ENCODE data around the gene MRPS24. TPM values are rescaled to one million over a fixed set of nuclear protein-coding genes. Genes with fewer than 3 reads are reported as not detected.
"Not testable (repeated sequence)": the region's sequence is repeated elsewhere in the genome, so short reads cannot be mapped to it uniquely, and the experiment has no call there.

Gene MRPS24
- total and polyA plus RNA-seq, 5 donors from 2014 or later: 45.8 to 179 (median 150) TPM

DNA sequence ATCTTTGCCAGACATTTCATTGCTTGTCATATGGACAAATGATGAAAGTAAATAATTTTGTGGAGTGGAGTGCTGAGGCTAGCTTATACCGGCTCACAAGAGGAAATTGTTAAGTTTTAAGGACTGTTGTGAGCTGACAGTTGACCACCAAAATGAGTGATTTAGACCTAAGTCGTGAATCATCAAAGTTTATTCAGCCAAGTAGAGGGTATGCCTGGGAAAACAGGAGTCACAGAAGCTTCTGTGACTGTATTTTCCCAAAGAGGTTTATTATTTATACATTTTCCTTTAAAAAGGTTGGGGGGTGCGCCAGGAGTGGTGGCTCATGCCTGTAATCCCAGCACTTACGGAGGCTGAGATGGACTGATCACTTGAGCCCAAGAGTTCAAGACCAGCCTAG, 21.8 kb downstream of the MRPS24 start:
- no peak overlapping the region for H3K4me3 ChIP-seq (ENCODE audit: low read depth, low read length)
- H3K9me3 Mint-ChIP-seq: no peaks in the 10 kb centered on the region
- no peak overlapping the region for H3K27ac ChIP-seq (ENCODE audit: insufficient read depth, low read length, poor library complexity, severe bottlenecking)
- H3K27me3 ChIP-seq (ENCODE audit: control insufficient read depth, insufficient read depth, low read length): no peaks in the 10 kb centered on the region
- ATAC-seq (ENCODE audit: low read depth in 2 of 2) (no peak), DNase-seq (no peak)
- H3K27me3 Mint-ChIP-seq: peaks cover 9% of the 10 kb centered on the region
- H3K27ac Mint-ChIP-seq: no peak overlapping the region
- no peaks in the 10 kb centered on the region for H3K4me1 ChIP-seq (ENCODE audit: control insufficient read depth, insufficient read depth, low read length, poor library complexity, severe bottlenecking)
- H3K36me3 ChIP-seq (ENCODE audit: control insufficient read depth, insufficient read depth, low read length): no peaks in the 10 kb centered on the region
- H3K4me1 Mint-ChIP-seq: no peaks in the 10 kb centered on the region
- no peaks in the 10 kb centered on the region for H3K9me3 ChIP-seq (ENCODE audit: control insufficient read depth in 2 of 2, low read length in 2 of 2)
- no peaks in the 10 kb centered on the region for H3K36me3 Mint-ChIP-seq
- H3K4me3 Mint-ChIP-seq: no peak overlapping the region

DNA sequence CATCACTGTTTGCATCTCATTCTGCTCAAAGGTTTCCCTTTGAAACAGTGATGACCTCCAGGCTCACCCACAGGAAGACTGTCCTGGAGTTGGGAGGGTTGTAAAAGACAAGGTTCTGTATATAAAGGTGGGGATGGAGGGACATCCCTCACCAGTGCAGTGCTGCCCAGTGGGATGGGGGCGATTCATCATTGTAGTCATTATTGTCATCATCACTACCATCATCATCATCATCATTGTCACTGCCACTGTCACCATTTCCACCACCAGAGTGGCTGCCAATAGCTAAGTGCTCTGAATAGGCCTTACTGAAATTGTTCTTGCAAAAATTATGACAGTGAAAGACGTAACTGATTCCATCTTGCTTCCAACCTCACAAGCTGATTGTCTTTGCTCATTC, 24.7 kb downstream of the MRPS24 start:
- H3K36me3 Mint-ChIP-seq: no peaks in the 10 kb centered on the region
- Histone ChIP-seq H3K9me3 (ENCODE audit: control insufficient read depth in 2 of 2, low read length in 2 of 2) (no peaks in the 10 kb centered on the region), H3K4me3 (ENCODE audit: low read depth, low read length) (no peak overlapping the region), H3K27ac (ENCODE audit: insufficient read depth, low read length, poor library complexity, severe bottlenecking) (no peak overlapping the region), H3K27me3 (ENCODE audit: control insufficient read depth, insufficient read depth, low read length) (peaks cover 1% of the 10 kb centered on the region), H3K4me1 (ENCODE audit: control insufficient read depth, insufficient read depth, low read length, poor library complexity, severe bottlenecking) (no peaks in the 10 kb centered on the region), H3K36me3 (ENCODE audit: control insufficient read depth, insufficient read depth, low read length) (no peaks in the 10 kb centered on the region)
- no peaks in the 10 kb centered on the region for H3K9me3 Mint-ChIP-seq
- no peaks in the 10 kb centered on the region for H3K4me1 Mint-ChIP-seq
- H3K4me3 Mint-ChIP-seq: no peak overlapping the region
- H3K27me3 Mint-ChIP-seq: peaks cover 6% of the 10 kb centered on the region
- H3K27ac Mint-ChIP-seq: no peak overlapping the region
- DNase-seq (no peak), ATAC-seq (ENCODE audit: low read depth in 2 of 2) (no peak)

DNA sequence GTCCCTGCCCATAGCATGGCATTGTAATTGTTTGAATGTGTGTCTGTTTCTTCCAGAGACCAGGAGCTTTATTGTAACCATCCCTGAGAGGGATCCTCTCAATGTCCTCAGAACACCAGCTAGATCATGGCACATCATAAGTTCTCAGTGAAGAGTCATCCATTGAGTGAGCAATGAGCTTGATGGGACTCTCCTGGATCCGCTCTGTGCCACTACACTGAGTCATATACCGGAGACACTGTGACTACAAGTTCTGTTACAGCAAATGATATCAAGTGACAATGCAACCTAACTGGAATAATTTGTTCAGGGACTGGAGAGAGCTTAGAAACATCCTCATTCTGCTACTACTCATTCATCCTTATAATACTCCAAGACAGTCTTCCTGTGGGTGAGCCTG, 25.1 kb downstream of the MRPS24 start:
- H3K36me3 ChIP-seq (ENCODE audit: control insufficient read depth, insufficient read depth, low read length): no peaks in the 10 kb centered on the region
- no peak for DNase-seq
- ATAC-seq (ENCODE audit: low read depth in 2 of 2): no peak
- H3K27me3 Mint-ChIP-seq: peaks cover 6% of the 10 kb centered on the region
- no peaks in the 10 kb centered on the region for H3K9me3 Mint-ChIP-seq
- no peak overlapping the region for H3K4me3 Mint-ChIP-seq
- H3K4me1 Mint-ChIP-seq: no peaks in the 10 kb centered on the region
- H3K36me3 Mint-ChIP-seq: no peaks in the 10 kb centered on the region
- H3K9me3 ChIP-seq (ENCODE audit: control insufficient read depth in 2 of 2, low read length in 2 of 2): no peaks in the 10 kb centered on the region
- H3K4me3 ChIP-seq (ENCODE audit: low read depth, low read length): no peak overlapping the region
- H3K4me1 ChIP-seq (ENCODE audit: control insufficient read depth, insufficient read depth, low read length, poor library complexity, severe bottlenecking): no peaks in the 10 kb centered on the region
- peaks cover 1% of the 10 kb centered on the region for H3K27me3 ChIP-seq (ENCODE audit: control insufficient read depth, insufficient read depth, low read length)
- no peak overlapping the region for H3K27ac Mint-ChIP-seq
- no peak overlapping the region for H3K27ac ChIP-seq (ENCODE audit: insufficient read depth, low read length, poor library complexity, severe bottlenecking)

DNA sequence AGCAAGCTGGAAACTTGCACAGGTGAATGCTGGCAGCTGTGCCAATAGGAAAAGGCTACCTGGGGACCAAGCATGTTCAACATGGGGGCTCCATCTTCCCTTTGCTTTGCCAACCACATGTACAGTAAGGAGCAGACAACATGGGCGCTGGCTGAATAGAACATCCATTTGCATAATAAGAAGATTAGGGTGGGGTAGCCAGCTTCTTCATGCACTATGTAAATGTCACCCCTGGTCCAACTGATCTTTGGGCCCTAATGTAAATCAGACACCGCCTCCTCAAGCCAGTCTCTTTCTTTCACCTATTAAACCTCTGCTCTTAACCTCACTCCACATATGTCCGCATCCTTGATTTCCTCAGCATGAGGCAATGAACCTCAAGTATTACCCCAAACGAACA, 26.0 kb downstream of the MRPS24 start:
- Histone ChIP-seq H3K36me3 (ENCODE audit: control insufficient read depth, insufficient read depth, low read length) (no peaks in the 10 kb centered on the region), H3K27me3 (ENCODE audit: control insufficient read depth, insufficient read depth, low read length) (peaks cover 1% of the 10 kb centered on the region), H3K9me3 (ENCODE audit: control insufficient read depth in 2 of 2, low read length in 2 of 2) (no peaks in the 10 kb centered on the region), H3K4me1 (ENCODE audit: control insufficient read depth, insufficient read depth, low read length, poor library complexity, severe bottlenecking) (peaks cover 7% of the 10 kb centered on the region), H3K4me3 (ENCODE audit: low read depth, low read length) (no peak overlapping the region), H3K27ac (ENCODE audit: insufficient read depth, low read length, poor library complexity, severe bottlenecking) (no peak overlapping the region)
- H3K36me3 Mint-ChIP-seq: no peaks in the 10 kb centered on the region
- peaks cover 9% of the 10 kb centered on the region for H3K27me3 Mint-ChIP-seq
- no peaks in the 10 kb centered on the region for H3K9me3 Mint-ChIP-seq
- ATAC-seq (ENCODE audit: low read depth in 2 of 2) (no peak), DNase-seq (no peak)
- no peak overlapping the region for H3K27ac Mint-ChIP-seq
- no peak overlapping the region for H3K4me3 Mint-ChIP-seq
- peaks cover 2 to 8% (median 6%) of the 10 kb centered on the region in 4 donors for H3K4me1 Mint-ChIP-seq

DNA sequence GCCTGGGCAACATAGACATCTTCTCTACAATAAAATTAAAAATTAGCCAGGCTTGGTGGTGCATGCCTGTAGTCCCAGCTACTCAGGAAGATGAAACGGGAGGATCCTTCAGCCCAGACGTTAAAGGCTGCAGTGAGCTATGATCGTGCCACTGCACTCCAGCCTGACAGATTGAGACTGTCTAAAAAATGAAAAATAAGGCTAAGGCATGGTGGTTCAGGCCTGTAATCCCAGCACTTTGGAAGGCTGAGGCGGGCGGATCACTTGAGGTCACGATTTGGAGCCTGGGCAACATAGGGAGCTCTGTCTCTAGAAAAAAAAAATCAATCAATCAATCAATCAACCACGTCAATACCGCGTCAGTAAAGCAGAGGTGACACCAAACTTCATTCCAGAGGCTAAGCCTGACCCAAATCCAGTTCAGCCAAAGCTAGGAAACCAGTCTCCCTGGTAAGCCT, 31.1 kb downstream of the MRPS24 start:
- DNase-seq: no peak
- H3K9me3 Mint-ChIP-seq: no peaks in the 10 kb centered on the region
- Histone ChIP-seq H3K36me3 (ENCODE audit: control insufficient read depth, insufficient read depth, low read length) (no peaks in the 10 kb centered on the region), H3K27ac (ENCODE audit: insufficient read depth, low read length, poor library complexity, severe bottlenecking) (no peak overlapping the region), H3K27me3 (ENCODE audit: control insufficient read depth, insufficient read depth, low read length) (peaks cover 1% of the 10 kb centered on the region), H3K9me3 (ENCODE audit: control insufficient read depth in 2 of 2, low read length in 2 of 2) (no peaks in the 10 kb centered on the region), H3K4me1 (ENCODE audit: control insufficient read depth, insufficient read depth, low read length, poor library complexity, severe bottlenecking) (peaks cover 7% of the 10 kb centered on the region), H3K4me3 (ENCODE audit: low read depth, low read length) (peak overlapping the region; percentile 50)
- no peak for ATAC-seq (ENCODE audit: low read depth in 2 of 2)
- H3K27me3 Mint-ChIP-seq: peaks cover 10% of the 10 kb centered on the region
- no peaks in the 10 kb centered on the region for H3K36me3 Mint-ChIP-seq
- peaks cover 6 to 28% (median 15%) of the 10 kb centered on the region in 4 donors for H3K4me1 Mint-ChIP-seq
- H3K4me3 Mint-ChIP-seq: peak overlapping the region in 3 of 4 donors; percentile 50 to 66 (median 51)
- peak overlapping the region in 1 of 3 donors; percentile 5 for H3K27ac Mint-ChIP-seq

DNA sequence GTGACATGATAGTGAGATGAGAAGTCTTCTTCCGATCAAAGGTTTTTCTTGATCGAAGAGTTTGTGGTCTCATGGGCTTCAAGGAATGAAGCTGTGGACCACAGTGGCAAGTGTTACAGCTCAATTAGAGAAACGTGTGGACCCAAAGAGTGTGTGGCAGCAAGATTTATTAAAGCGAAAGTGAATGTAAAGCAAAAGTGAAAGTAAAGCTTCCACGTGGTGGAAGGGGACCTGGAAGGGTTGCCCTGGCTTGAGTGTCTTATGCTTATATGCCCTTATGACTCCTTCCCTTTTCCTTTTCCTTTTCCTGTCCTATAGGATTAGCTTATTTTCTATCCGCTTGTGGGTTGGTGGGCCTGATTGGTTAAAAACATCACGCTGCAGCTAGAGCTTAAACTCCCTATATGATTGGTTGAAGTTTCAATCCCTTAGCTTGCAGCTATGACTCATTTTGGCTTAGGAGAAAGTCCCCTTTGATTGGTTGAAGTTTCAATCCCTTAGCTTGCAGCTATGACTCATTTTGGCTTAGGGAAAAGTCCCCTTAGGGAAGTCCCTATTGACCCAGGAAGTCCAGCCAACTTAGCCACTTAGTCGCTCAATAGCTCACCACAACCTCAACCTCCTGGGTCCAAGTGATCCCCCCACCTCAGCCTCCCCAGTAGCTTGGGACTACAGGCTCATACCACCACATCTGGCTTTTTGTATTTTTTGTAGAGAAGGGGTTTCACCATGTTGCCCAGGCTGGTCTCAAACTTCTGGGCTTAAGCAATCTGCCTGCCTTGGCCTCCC, 34.7 kb downstream of the MRPS24 start:
- peaks cover 0 to 5% (median 0%) of the 10 kb centered on the region in 7 donors for H3K9me3 Mint-ChIP-seq
- Histone ChIP-seq H3K9me3 (ENCODE audit: control insufficient read depth in 2 of 2, low read length in 2 of 2) (no peaks in the 10 kb centered on the region), H3K4me1 (ENCODE audit: control insufficient read depth, insufficient read depth, low read length, poor library complexity, severe bottlenecking) (peaks cover 7% of the 10 kb centered on the region), H3K36me3 (ENCODE audit: control insufficient read depth, insufficient read depth, low read length) (no peaks in the 10 kb centered on the region), H3K4me3 (ENCODE audit: low read depth, low read length) (peak overlapping the region; percentile 89), H3K27ac (ENCODE audit: insufficient read depth, low read length, poor library complexity, severe bottlenecking) (peak overlapping the region; percentile 73), H3K27me3 (ENCODE audit: control insufficient read depth, insufficient read depth, low read length) (peaks cover 2% of the 10 kb centered on the region)
- H3K36me3 Mint-ChIP-seq: no peaks in the 10 kb centered on the region
- H3K27ac Mint-ChIP-seq: peak overlapping the region; percentile 80 to 92 (median 90)
- peak; percentile 47 to 48 for ATAC-seq (ENCODE audit: low read depth in 2 of 2)
- H3K4me3 Mint-ChIP-seq: peak overlapping the region; percentile 82 to 96 (median 92)
- DNase-seq: peak; percentile 40 to 83 (median 64)
- H3K27me3 Mint-ChIP-seq: peaks cover 14% of the 10 kb centered on the region
- H3K4me1 Mint-ChIP-seq: peaks cover 6 to 28% (median 15%) of the 10 kb centered on the region in 4 donors

DNA sequence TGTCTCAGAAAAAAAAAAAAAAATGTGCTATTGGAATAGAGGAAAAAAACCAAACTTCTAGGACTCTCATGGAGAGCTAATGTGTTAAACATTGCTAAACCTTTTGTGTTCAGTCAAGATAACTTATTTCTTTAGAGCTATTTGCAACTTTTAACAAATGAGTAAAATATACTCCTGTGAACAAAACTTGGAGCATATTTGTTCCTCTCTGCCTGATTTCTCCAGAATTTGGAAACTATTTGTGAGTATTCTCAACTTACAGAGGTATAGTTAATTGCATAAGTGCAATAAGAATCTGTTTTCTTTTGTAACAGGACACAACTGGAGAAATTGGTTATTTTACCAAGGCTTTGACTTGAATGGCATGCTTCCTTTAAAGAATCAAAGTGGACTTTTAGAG, 38.4 kb downstream of the MRPS24 start:
- H3K4me3 Mint-ChIP-seq: peak overlapping the region in 1 of 4 donors; percentile 34
- H3K36me3 ChIP-seq (ENCODE audit: control insufficient read depth, insufficient read depth, low read length); H3K9me3 ChIP-seq (ENCODE audit: control insufficient read depth in 2 of 2, low read length in 2 of 2); ATAC-seq (ENCODE audit: low read depth in 2 of 2); H3K4me1 ChIP-seq (ENCODE audit: control insufficient read depth, insufficient read depth, low read length, poor library complexity, severe bottlenecking); H3K4me3 ChIP-seq (ENCODE audit: low read depth, low read length); H3K27ac Mint-ChIP-seq; H3K9me3 Mint-ChIP-seq; H3K36me3 Mint-ChIP-seq; DNase-seq; H3K27ac ChIP-seq (ENCODE audit: insufficient read depth, low read length, poor library complexity, severe bottlenecking): not testable (repeated sequence)
- H3K27me3 Mint-ChIP-seq: peaks cover 38% of the 10 kb centered on the region
- peaks cover 12% of the 10 kb centered on the region for H3K27me3 ChIP-seq (ENCODE audit: control insufficient read depth, insufficient read depth, low read length)
- peaks cover 0 to 18% (median 9%) of the 10 kb centered on the region in 4 donors for H3K4me1 Mint-ChIP-seq

DNA sequence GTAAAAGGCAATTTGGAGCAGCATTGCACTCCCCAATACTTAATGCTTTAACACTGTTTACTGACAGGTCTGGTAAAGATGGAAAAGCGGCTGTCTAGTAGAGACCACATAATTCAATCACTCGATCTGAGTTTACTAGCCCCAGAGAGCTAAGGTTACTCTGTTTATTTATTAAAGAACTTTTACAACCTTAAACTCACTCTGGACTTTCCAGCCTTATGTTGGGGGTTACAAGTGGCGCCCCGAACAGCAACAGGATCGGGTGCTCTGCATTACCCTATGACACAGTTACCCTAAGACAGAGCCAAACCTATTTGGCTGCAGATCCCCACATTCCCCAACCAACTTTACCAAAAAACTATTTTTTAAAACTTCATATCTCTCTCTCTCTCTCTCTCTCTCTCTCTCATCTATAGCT, 43.9 kb downstream of the MRPS24 start:
- Histone ChIP-seq H3K9me3 (ENCODE audit: control insufficient read depth in 2 of 2, low read length in 2 of 2) (no peaks in the 10 kb centered on the region), H3K27me3 (ENCODE audit: control insufficient read depth, insufficient read depth, low read length) (peaks cover 13% of the 10 kb centered on the region), H3K4me3 (ENCODE audit: low read depth, low read length) (no peak overlapping the region), H3K4me1 (ENCODE audit: control insufficient read depth, insufficient read depth, low read length, poor library complexity, severe bottlenecking) (no peaks in the 10 kb centered on the region), H3K36me3 (ENCODE audit: control insufficient read depth, insufficient read depth, low read length) (no peaks in the 10 kb centered on the region), H3K27ac (ENCODE audit: insufficient read depth, low read length, poor library complexity, severe bottlenecking) (no peak overlapping the region)
- Mint-ChIP-seq H3K9me3 (no peaks in the 10 kb centered on the region), H3K36me3 (no peaks in the 10 kb centered on the region), H3K27me3 (peaks cover 76% of the 10 kb centered on the region), H3K27ac (no peak overlapping the region), H3K4me1 (no peaks in the 10 kb centered on the region), H3K4me3 (no peak overlapping the region)
- ATAC-seq (ENCODE audit: low read depth in 2 of 2) (no peak), DNase-seq (no peak)

Data from CD4-positive, CD25-positive, alpha-beta regulatory T cell (primary cell).